ENCODE measurements around the gene CSNK1D.
A peak's percentile ranks its signal among the peaks of the same experiment; 100 is the strongest.
"Not testable (repeated sequence)": the region's sequence is repeated elsewhere in the genome, so short reads cannot be mapped to it uniquely, and the experiment has no call there.

The CSNK1D gene

GRCh38 chr17:82274134-82275020, 877 bp upstream of the CSNK1D start:
- DNase-seq (ENCODE audit: low read depth in 2 of 2): no peak

DNA sequence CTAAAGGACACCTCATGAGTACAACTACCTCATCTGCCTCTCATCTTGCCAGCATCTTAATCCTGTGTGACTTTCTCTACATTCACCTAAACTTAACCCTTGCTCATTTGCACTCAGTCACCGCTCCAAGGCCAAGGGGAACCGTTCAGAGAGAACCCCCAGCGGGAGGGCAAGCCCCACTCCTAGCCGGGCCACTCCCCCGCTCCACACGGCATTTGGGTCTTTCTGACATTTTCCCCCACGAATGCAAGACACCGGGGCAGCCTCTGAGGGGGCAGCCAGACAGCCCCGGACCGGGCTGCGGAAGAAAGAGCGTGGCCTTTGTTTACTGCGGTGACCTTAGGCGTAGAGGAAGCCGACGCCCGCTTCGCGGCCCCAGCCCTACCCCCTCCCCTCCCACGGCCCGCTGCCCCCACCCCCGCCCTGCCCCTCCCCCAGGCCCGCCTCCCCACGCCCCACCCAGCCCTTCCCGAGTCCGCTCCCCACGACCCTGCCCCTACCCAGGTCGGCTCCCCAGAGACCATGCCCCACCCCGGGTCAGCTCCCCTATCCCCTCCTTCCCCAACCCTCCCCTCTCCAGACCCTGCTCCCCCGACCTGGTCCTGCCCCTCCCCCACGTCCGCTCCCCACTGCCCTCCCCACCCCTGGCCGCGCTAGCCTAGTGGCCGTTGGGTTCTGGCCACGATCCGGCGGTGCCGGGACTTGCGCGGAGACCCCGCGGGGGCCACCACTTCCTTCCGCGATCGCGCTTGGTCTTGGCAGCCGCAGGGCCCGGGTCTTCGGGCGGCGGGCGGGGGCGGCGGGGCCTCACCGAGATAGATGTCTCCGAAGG, 789 bp downstream of the CSNK1D start:
- peak in 1 of 2 donors; percentile 45 for DNase-seq (ENCODE audit: low read depth in 2 of 2)

- no peak for DNase-seq (ENCODE audit: low read depth in 2 of 2)
Measured at GRCh38 chr17:82271401-82271800, 2.1 kb downstream of the CSNK1D start.

DNA sequence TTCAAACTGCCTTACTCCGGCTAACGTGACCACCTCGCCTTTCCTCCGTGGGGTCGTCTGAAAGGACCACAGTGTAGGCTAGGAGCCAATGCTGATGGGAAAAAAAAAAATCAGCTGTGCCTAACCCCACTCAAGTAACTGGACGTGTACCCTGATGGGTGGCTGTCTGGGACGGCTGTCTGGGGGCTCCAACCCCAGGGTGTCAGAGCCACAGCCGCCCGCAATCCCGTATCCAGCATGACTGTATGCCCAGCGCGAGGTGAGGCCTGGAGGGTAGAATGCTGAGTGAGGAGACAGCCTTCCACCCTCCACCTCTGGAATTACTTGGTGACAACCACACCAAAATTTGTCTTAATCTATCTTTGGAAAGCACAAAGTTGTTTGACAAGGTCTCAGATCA, 2.8 kb downstream of the CSNK1D start:
- DNase-seq (ENCODE audit: low read depth in 2 of 2): no peak

DNA sequence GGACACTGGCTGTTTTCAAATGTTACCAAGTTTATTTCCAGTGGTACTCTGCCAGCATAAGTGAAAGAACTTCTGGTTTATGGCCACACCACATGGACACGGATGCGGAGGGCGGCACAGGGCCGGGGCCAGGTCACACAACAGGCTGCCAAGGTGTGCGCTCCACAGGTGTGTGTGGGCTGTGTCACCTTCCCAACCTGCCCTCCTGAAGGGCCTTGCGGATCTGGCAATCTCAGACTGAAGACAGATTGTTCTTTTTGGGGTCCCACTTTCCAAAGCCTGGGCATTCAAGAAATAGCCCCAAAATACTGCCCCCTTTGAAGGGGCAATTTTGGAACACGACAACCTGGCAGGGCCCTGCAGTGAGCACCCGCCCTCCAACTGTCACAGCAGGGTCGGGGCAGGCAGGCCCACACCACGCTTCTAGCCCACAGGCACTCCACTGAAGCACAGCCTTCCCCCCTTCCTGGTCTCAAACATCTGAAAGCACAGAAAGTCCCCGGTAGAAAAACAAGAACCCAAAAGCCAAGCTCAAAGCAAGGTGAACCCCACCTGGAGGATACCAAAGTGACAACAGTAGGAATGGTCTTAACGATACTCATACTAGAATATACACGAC, 3.5 kb downstream of the CSNK1D start:
- DNase-seq (ENCODE audit: low read depth in 2 of 2): no peak

- no peak for DNase-seq (ENCODE audit: low read depth in 2 of 2)
Measured at GRCh38 chr17:82269138-82269881, 4.2 kb downstream of the CSNK1D start.

- DNase-seq (ENCODE audit: low read depth in 2 of 2): peak; percentile 21 to 35
Measured at GRCh38 chr17:82267575-82268379, 5.7 kb downstream of the CSNK1D start.

DNA sequence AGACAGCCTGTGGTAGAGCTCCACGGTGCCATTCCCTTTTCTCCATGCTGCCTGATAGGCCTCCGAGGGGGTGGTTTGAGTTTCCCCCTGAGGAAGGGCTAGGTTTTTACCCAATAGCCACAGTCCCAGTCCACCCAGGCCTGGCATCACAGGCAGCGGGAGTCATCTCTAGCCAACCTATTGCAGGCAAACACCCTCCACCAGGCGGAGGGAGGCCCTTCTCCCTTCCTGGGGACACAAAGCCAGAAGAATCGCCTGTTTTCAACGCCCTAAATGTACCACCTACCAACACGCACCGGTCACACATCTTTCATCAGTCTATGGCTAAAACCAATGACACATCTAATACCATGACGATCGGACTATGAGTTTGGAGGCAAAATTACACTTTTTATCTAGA, 7.4 kb downstream of the CSNK1D start:
- no peak for DNase-seq (ENCODE audit: low read depth in 2 of 2)

DNA sequence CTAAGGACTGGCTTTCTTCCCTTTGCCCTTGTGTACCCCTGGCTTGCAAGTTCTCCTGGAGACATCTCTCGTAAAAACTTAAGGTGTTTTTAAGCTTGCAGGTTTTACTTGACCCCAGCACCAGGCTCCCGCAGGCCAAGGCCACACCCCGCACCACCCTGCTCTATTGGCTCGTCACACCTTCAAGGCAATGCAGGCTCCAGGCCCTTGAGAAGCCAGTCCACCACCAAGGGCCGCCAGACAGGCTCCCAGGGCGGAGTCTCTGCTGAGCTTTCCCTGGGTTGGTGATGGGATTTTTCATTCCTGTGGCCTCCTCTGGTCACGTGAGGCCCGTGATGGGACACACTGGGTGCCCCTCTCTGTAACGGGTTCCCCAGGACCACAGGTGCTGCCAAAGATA, 9.9 kb downstream of the CSNK1D start:
- no peak for DNase-seq (ENCODE audit: low read depth in 2 of 2)

GRCh38 chr17:82262344-82262743, 11.2 kb downstream of the CSNK1D start:
- no peak for DNase-seq (ENCODE audit: low read depth in 2 of 2)

DNA sequence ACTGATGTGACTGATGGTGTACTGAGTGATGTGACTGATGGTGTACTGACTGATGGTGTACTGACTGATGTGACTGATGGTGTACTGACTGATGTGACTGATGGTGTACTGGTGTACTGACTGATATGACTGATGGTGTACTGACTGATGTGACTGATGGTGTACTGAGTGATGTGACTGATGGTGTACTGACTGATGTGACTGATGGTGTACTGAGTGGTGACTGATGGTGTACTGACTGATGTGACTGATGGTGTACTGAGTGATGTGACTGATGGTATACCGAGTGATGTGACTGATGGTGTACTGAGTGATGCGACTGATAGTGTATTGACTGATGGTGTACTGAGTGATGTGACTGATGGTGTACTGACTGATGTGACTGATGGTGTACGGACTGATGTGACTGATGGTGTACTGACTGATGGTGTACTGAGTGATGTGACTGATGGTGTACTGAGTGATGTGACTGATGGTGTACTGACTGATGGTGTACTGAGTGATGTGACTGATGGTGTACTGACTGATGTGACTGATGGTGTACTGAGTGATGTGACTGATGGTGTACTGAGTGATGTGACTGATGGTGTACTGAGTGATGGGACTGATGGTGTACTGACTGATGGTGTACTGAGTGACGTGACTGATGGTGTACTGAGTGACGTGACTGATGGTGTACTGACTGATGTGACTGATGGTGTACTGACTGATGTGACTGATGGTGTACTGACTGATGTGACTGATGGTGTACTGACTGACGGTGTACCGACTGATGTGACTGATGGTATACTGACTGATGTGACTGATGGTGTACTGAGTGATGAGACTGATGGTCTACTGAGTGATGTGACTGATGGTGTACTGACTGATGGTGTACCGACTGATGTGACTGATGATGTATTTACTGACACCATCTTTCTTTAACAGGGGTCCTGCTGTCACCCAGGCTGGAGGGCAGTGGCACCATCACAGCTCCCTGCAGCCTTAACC, 13.2 kb downstream of the CSNK1D start:
- DNase-seq (ENCODE audit: low read depth in 2 of 2): not testable (repeated sequence)

- no peak for DNase-seq (ENCODE audit: low read depth in 2 of 2)
Measured at GRCh38 chr17:82258555-82258954, 14.9 kb downstream of the CSNK1D start.

DNA sequence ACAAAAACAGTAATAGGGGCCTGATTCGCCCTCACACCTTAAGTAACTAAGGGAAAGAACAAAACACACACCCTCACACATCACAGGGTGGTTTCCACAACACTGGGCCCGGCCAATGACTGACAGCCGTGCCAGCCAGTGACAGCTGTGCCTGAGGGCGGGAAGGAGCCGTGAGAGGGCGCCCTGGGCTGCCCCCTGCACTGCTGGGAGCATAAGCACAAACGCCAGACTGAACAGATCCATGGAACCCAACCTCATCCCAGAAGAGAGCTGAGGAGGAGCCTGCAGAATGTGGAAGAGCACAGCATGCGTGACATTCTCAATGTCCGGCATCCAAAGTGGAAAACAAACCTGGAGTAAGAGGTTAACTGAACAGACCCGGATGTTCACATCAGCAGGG, 16.0 kb downstream of the CSNK1D start:
- peak; percentile 56 to 66 for DNase-seq (ENCODE audit: low read depth in 2 of 2)

- DNase-seq (ENCODE audit: low read depth in 2 of 2): no peak
Measured at GRCh38 chr17:82256242-82256885, 17.1 kb downstream of the CSNK1D start.

DNA sequence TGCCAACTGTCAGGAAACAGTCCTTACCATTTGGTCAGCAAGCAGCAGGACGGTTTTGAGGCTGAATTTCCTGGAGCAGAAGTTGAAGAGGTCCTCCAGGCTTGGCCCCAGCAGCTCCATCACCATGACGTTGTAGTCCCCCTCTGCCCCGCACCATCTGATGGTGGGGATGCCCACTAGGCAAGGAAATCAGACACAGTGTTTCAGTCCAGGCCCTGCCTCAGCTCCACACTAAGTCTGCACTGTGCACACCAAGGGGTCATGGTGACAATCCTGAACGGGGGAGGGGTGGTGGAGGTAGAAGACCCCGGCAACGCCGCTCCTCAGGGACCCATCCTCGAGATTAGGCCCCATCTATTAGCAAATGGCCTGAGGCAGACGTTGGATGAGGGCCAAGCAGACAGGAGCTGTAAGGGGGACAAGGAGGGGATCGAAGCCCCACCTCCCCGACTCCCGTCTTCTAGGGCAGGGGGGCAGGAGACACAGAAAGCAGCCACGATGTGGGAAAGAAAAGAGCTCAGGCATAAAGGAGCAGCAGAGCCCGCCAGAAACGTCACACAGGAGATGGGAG, 18.0 kb downstream of the CSNK1D start:
- DNase-seq (ENCODE audit: low read depth in 2 of 2): no peak

GRCh38 chr17:82254746-82255145, 18.8 kb downstream of the CSNK1D start:
- not testable (repeated sequence) for DNase-seq (ENCODE audit: low read depth in 2 of 2)

DNA sequence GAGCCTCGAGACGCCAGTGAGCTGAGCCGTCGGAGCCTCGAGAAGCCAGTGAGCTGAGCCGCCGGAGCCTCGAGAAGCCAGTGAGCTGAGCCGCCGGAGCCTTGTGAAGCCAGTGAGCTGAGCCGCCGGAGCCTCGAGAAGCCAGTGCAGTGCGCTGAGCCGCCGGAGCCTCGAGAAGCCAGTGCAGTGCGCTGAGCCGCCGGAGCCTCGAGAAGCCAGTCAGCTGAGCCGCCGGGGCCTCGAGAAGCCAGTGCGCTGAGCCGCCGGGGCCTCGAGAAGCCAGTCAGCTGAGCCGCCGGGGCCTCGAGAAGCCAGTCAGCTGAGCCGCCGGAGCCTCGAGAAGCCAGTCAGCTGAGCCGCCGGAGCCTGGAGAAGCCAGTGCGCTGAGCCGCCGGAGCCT, 19.4 kb downstream of the CSNK1D start:
- DNase-seq (ENCODE audit: low read depth in 2 of 2): not testable (repeated sequence)

- no peak for DNase-seq (ENCODE audit: low read depth in 2 of 2)
Measured at GRCh38 chr17:82253179-82253544, 20.3 kb downstream of the CSNK1D start.

Measured in stimulated activated CD8-positive, alpha-beta memory T cell treated with anti-CD3 and anti-CD28 coated beads, Interleukin-7, amount 100 ng/mL, for 4 hours (primary cell).